Stromal cell of bone marrow (primary cell): Measurements from ENCODE around the gene B4GALNT3.
"Not testable (repeated sequence)": the region's sequence is repeated elsewhere in the genome, so short reads cannot be mapped to it uniquely, and the experiment has no call there.

Source experiments
- DNase-seq: peaks from one replicate; pipeline ENCODE4 v3.0.0-alpha.2; 2012; ENCODE audit warnings: low read depth

The B4GALNT3 gene

DNA sequence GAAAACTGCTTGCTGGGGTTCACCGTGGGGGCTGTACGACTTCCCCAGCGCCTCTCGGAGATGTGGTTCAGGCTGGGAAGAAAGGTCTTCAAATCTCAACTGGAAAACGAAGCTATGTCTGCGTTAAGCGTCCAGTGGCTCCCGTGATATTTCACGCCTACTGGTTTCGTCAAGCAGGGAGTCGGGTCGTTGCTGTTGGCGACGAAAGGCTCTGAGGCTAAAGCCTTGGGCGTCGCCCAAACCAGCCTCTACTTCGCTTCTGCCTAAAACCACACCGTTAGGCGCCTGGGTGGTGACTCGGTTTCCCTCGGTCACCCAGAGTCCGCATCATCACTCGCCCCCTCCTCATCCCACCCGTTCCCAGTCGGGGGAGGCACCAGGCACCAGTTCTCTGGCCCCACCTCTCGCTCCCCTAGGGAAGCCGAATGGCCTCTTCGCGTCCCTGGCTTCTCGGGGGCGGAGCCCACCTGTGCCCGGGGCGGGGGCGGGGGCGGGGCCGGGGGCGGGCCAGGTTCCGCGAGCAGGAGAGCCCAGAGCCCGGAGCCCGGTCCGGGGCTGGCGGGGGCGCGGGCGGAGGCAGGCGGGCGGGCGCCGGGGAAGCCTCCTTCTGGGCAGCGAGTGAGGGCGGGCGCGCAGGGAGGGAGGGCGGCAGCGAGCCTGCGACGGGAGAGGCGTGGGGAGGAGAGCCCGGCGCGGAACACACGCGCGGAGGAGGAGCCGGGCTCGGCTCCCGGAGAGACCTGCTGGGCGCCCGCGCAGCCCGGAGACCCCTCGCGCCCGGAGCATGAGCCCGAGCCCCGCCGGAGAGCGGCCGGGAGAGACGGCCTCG lies at the start of gene B4GALNT3:
Gene B4GALNT3 (plus strand): TSS at position 510 of the 829 bp plus-strand sequence. CDS start 438 bp downstream, outside the sequence.
- DNase-seq: no peak

DNA sequence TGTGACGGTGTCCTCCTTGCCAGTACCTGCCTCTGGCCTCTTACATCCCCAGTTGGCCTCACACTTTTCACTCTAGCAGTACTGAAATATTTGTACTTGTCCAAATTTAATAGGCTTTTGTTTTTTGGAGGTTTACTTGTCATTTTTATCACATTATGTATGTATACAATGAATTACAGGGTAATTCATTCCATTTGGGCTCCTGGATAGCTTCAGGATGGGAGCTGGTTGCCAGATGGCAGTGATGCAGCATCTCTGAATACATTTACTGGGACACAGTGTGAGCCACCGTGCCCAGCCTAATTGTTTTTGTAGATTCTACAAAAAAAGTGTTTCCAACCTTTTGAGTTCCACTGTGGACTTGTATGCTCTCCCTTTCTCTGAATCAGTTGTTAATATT lies 44.9 kb upstream of the B4GALNT3 start:
- no peak for DNase-seq

DNA sequence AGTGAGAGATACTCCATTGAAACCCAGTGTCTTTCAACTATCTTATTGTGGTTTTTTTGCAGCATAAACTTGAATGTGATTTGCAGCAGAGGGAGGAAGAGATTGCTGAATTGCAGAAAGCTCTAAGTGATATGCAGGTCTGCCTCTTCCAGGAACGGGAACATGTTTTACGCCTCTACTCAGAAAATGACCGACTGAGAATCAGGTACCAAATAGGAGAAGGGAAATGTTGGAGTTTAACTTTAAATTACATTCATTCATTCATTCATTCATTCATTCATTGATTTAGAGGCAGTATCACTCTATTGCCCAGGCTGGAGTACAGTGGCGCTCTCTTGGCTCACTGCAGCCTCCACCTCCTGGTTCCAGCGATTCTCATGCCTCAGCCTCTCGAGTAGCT lies 41.3 kb upstream of the B4GALNT3 start:
- DNase-seq: no peak

DNA sequence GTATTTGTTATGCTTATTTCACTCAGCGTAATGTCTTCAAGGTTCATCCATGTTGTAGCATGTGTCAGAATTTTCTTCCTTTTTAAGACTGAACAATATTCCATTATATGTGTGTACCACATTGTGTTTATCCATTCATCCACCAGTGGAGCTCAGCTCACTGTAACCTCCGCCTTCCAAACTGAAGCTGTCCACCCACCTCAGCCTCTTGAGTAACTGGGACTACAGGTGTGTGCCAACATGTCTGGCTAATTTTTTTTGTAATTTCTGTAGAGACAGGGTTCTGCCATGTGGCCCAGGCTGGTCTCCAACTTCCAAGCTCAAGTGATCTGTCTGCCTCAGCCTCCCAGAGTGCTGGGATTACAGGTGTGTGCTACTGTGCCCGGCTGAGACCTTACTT lies 37.2 kb upstream of the B4GALNT3 start:
- DNase-seq: no peak

DNA sequence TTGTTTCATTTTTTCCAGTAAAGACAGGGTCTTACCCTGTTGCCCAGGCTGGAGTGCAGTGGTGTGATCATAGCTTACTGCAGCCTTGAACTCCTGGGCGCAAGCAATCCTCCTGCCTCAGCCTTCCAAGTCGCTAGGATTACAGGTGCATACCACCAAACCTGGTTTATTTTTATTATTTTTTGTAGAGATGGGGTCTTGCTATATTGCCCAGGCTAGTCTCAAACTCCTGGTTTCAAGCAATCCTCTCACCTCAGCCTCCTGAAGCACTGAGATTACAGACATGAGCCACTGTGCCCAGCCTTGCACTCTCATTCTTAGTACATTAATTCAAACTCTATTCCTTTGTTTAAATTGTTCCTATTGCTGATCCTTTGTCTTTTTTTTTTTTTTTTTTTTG lies 24.0 kb upstream of the B4GALNT3 start:
- DNase-seq: not testable (repeated sequence)

DNA sequence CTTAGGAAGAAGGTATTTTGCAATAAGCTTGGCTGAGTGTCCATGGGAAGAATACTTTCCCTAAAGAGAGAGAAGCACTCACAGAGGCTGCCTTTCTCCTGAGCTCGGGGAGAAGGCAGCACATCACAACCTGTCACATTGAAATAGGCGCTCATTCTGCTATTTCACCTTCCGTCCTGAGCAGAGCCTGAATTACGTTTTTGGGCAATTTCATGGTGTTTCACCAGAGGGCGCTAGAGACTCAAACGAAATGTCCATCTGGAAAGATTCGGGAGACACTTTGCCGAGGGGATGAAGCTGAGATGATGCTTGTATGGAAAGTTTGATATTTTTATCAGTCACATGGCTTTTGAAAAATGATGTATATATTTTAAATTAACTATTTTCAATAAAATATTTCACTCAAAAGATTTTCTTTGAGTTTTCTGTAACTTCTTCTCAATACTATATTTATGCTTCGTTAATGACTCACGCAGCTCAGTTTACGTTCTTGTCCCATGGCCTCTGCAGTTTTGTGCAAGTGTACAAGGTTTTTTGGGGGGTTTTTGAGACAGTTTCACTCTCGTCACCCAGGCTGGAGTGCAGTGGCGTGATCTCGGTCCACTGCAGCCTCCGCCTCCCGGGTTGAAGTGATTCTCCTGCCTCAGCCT lies 17.4 kb upstream of the B4GALNT3 start:
- no peak for DNase-seq

DNA sequence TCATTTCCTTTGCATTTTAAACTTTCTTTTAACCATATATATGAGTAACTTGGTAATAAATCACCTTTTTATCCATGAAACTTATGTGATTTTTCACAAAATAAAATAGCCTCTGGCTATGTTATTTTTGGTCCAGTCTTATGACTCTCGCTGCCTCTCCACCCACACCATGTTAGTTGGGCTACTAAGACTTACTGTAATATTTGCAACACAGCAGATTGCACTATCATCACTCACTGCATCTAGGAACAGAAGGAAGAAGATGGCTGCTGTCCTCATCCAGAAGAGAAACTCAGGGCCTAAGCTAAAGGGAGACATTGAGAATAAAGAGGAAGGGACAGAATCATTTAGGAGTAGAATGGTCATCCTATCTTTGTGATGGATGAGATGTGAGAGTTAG lies 12.6 kb upstream of the B4GALNT3 start:
- no peak for DNase-seq

DNA sequence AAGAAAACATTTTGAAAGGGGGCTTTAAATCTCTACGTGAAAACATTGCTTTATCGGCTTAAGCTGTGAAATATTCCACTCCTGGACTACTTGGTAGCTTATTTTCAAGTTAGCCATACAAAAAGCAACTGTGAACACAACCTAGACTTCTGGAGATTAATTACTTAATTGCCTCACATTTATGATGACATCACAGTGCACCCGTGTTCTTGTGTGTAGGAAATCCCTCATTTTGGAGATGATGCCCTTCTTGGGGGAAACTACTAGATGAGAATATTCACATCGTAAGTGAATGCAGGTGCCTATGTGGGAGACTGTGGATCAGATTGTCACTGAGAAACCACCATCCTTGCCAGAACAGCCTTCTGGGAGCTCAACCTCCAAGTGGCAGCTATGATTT lies 10.5 kb upstream of the B4GALNT3 start:
- no peak for DNase-seq

DNA sequence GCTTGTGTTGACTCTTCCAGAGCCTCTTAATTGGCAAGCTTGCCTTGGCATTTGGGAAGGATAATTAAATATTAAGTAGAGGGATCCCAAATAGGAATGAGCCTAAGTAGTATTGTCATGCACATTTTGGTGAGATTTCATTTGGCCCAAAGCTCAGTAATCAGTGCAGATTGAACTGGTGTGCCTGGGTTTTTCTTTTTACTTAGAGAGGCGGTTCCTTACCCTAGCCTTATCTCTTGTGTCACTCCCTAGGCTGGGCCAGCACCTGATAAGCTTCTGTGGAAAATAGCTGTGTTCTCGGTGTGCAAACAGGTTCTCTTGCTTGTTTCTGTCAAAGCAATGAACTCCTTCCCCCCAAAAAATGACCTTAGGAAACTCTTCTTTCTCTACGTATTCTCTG lies 9.3 kb upstream of the B4GALNT3 start:
- no peak for DNase-seq

DNA sequence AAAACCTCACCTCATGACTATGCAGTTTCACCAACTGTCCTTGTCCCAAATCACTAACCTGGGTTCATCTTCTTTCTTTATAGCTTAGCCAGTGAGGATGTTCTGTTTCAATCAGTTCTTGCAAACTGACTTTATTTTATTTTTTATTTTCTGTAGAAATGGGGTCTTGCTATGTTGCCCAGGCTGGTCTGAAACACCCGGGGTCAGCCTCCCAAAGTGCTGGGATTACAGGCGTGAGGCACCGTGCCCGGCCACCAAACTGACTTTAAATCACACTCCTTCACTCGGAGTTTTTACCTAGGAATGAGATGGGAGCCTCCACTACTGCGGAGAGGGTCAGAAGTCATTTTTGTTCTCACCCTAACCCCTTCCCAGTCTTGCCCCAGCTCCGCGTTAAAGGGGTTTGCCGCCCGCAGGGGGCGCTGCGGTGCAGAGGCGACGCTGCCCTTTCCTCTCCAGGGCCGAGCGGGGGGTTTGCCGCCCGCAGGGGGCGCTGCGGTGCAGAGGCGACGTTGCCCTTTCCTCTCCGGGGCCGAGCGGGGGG lies 7.0 kb upstream of the B4GALNT3 start:
- no peak for DNase-seq

DNA sequence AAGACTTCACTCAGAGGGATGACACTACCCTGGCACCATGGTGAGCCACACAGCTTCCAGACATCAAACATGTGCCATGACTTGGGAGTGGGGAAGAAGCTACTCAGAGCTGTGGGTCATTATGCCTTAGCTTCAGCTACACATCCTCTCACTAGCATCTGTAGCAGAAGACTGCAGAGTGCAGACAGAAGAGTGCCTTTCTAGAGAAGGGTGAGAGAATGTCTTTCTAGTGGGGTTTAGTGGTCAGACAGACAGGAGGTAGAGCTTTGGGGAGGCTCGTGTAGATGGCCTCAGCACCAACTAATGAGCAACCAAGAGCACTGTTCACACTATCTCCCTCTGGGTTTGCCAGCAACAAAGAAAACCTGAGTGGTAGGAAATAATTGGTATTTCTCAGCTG lies 4.9 kb upstream of the B4GALNT3 start:
- no peak for DNase-seq

DNA sequence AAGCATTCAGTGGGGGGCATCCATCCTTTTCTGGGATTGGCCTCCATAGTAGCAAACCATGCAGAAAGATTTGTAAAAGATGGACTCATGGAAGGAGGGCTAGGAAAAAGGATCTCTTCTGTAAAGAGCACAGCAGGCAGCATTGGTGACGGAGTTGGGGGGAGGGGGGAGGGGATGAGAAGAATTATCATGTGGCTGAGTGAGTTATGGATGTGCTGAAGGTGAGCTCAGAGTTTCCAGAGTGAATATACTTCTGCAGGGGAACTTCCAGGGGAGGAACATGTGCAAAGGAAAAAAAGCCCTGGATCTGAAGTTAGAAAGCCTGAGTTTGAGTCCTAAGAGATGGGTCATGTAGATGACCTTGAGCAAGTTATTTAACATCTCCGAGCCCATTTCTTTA lies 3.9 kb upstream of the B4GALNT3 start:
- DNase-seq: no peak

DNA sequence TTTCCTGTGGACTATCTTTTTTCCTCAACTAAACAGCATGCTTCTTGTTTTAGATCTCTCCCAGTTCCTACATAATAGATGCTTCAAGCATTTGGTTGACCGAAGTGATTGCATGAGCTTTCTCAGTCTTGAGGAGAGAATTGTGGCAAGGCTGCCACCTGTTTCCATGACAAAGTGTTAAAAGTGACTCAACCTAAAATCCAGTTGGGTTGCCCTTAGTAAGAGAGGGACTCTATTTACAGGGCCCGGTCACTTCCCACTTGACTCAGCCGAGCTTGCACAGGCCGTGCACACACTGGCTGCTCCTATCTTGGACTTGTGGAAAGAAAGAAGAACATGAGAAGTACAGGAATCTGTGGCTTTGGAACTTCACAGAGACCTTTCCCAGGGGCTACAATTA lies 2.1 kb upstream of the B4GALNT3 start:
- DNase-seq: no peak

DNA sequence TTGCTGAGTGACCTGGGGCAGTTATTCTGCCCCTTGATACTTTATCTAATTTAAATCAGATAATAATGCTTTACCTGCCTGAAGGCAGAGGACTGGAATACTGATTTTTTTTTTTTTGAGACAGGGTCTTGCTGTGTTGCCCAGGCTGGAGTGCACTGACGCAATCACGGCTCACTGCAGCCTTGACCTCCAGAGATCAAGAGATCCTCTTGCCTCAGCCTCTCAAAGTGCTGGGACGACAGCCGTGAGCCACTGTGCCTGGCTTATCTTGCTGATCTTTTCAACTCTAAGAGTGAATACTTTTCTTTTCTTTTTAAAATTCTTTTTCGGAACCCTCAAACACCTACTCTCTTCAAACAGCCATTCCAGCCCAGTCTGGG lies 699 bp upstream of the B4GALNT3 start:
- DNase-seq: no peak

DNA sequence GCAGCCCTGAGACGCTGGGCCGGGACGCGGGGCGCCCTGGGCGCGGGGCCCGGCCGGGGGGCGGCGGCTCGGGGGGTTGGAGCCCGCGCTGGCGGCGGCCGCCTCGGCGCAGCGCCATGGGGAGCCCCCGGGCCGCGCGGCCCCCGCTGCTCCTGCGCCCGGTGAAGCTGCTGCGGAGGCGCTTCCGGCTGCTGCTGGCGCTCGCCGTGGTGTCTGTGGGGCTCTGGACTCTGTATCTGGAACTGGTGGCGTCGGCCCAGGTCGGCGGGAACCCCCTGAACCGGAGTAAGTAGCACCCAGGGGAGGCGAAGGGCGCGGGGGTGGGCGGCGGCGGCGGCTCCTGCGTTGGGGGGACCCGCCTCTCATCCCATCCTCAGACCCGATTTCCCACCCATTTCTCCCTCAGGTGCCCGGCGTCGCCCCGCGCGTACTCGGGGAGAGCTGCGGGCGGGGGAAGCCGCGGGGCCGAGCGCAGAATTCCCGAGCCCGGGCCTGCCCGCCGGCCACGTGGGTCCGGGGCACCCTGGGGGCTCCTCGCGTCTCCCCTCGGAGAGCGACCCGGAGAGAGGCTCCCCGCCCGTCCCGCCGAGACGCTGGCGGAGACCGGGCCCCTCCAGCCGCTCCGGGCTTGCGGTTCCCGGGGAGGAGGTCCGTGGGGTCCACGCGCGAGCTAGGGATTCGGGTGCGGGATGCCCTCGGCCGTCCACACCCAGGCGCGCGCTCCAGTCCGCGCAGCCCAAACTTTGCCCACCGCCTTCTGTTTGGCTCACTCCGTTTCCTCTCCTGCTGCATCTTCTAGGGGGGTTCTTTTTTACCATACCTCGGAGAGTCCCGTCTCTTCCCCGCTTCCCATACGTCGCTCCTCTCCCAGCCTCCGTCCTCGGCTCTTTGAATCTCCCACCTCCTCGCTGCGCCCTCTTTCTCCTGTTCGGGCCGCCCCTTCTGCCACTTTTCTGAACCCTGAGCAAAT lies 807 bp downstream of the B4GALNT3 start:
- DNase-seq: no peak

DNA sequence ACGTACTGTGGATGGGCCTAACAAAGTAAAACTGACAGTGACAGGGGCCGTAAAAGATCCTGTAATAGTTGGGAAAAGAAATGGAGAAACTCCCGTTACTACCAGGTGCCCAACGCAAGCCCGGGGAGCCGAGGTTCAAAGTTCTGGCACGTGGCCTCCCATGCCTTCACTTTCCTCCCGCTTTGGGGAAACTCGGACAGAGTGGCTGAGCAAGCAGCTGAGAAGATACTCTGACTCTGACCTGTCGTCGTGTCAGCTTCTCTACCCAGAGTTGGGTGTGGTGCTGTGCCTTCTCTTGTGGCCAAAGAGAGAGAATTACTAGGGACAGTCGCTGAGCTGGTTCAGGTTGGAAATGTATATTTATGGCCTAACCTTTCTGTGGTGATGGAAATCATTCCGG lies 1.7 kb downstream of the B4GALNT3 start:
- no peak for DNase-seq

DNA sequence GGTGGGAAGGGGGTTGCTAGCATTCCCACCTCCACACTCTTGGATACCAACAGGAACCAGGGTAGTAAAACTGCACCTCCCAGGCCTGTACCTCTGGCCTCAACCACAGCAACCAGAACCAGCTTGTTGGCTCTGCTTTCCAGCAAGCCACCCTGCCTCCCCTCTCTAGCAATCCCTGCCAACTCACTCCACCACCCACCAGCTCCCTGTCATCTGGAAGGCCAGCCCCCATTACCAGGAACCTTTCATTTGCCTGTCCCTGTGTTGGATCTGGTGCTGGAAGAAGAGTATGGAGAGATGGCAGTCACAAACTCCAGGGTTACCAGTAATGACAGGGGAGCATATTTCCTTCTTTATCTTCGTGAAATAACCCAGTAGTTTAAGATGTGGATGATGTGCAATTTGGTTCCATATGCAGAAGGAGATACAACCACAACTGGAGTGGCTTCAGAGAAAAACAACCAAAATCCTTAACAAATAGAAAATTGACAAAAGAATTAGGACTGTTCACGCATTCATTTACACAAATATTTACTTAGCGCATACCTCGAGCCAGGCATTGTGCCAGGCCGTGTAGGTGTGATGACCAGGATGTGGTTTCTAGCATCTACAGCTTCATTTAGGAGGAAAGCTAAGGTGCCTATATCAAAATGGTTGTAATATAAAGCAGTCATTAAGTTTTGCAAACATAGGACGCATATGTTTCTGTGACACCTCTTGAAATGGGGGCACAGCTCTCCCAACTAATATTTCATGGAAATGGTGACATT lies 3.4 kb downstream of the B4GALNT3 start:
- DNase-seq: no peak

DNA sequence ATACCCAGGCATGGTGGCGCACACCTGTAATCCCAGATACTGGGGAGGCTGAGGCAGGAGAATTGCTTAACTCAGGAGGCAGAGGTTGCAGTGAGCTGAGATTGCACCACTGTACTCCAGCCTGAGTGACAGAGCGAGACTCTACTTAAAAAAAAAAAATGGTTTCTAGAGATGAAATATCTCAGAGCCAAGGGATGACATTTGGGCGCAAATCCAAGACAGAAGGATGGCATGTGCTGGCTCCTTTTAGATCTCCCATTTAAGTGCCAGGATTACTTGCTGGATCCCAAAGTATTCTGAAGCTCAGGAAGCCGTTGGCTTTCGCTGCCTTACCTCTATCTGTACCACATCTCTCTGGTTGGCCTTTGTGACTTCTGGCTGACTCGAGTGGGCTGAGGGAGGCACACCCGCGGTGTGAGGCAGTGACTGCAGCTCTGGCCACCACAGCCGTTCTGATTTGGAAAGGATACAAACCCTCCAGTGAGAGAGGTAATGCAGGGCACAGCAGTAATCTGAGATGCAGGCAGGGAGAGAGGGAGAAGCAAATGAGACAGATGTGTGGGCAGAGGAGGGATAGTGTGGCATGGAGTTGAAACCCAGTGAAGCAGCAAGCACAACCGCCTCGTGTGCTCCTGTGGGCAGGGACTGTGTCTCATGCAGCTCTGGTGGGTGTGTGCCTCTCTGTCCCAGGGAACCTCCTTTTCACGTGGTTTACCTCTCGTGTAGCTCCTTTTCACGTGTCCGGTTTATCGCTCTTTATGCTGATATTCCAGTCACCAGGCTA lies 4.9 kb downstream of the B4GALNT3 start:
- DNase-seq: no peak

DNA sequence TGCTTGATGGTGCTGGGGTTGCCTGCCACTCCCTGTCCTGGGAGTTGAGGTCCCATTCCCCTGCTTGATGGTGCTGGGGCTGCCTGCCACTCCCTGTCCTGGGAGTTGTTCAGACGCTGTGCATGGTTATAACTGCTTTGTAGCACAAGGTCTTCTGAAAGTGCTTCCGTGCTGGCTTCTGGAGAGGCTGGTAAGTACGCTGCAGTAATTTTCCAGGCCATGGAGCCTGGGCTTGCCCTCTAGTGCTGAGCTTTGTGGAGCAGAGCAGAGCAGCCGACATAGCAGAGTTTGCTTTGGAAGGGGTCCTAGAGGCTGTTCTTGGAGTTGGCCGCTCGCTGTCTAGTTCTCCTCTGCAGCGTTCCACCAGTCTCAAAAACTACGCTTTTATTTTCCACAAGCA lies 6.3 kb downstream of the B4GALNT3 start:
- no peak for DNase-seq

DNA sequence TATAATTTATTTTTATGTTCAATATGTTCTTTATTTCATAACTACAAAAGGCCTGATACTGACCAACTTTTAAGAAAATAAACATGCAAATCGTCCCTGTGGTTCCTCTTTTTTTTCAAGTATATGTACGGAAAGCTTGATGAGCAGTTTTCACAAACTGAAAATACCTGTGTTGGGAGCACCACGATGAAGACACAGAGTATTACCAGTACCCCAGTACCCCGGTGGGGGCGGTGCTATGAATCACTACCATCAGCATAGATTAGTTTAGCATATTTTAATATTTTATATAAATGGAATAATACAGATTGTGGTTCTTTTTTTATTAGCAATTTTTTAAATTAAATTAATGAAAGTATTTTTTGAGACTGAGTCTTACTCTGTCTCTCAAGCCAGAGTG lies 7.0 kb downstream of the B4GALNT3 start:
- no peak for DNase-seq

DNA sequence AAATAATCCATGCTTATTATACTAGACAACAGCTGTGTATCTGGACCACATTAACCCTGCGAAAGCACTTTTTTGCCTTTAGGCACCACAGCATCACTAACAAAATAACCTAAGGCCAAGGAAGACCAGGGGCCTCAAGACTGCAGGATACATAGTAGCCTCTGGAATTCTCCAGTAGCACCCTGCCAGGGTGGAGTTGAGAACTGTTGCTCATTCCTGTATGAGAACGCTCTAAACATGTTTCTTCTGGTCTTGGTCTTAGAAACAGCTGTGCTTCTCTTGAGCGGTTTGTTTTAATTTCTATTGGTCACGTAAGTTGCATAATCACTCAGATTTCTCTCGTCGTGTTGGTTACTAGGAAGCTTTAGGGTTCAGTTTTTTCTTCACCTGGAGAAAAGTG lies 7.9 kb downstream of the B4GALNT3 start:
- no peak for DNase-seq
